GM12878 (cell line): ENCODE results near the gene AFF1. TPM values are rescaled to one million over a fixed set of nuclear protein-coding genes. Genes with fewer than 3 reads are reported as not detected.

ENCODE experiments used
- ATAC-seq: fragments of 200-7000 bp; cut with Tn5 transposase; 3 replicates; pipeline ENCODE4 v1.9.1; 2020; ENCODE audit warnings: mild to moderate bottlenecking, moderate library complexity
- BruUV-seq: library from RNA; stranded (reverse); fragments of 400-500 nt; replicated peaks from 2 replicates; lab custom pipeline; 2021; lab: Mats Ljungman, UMichigan
- CTCF ChIA-PET: fragments of 300-600 bp; sonication (Branson Sonifier 250); formaldehyde crosslinking; extraction: SDS; loops from one replicate; lab custom pipeline; 2021; ENCODE audit warnings: inconsistent platforms; lab: Yijun Ruan, JAX
- POLR2A ChIA-PET: fragments of 350-600 bp; formaldehyde crosslinking; extraction: SDS; loops from one replicate; lab custom pipeline; 2021; ENCODE audit warnings: inconsistent platforms; lab: Charles Lee
- RAD21 ChIA-PET: fragments of 300-600 bp; sonication (Branson Sonifier 250); formaldehyde crosslinking; loops from one replicate; lab custom pipeline; 2023; ENCODE audit warnings: antibody characterized with exemption; ENCODE audit not compliant: unreplicated experiment; lab: Charles Lee
- SMC1A ChIA-PET: fragments of 300-600 bp; sonication (Branson Sonifier 250); formaldehyde crosslinking; loops from one replicate; lab custom pipeline; 2023; ENCODE audit not compliant: unreplicated experiment, uncharacterized antibody; lab: Charles Lee
- DNase-seq: peaks from one replicate; pipeline ENCODE4 v3.0.0-alpha.2; 2011; ENCODE audit warnings: low read depth, low spot score
- FAIRE-seq: peaks from 3 replicates; lab custom pipeline; 2011; peaks lifted over from hg19 to GRCh38; lab: Jason Lieb, UNC
- H2AFZ ChIP-seq: 2 replicates; pipeline ENCODE4 v1.6.0; 2011; ENCODE audit warnings: low read depth, low read length, control low read depth; ENCODE audit not compliant: control insufficient read depth
- H3K27ac ChIP-seq: 2 replicates; pipeline ENCODE4 v1.5.1; 2011; ENCODE audit warnings: control low read depth; ENCODE audit not compliant: control insufficient read depth, insufficient read depth
- H3K27me3 ChIP-seq, 2 experiments: replicated peaks in 1 of 2; 2 replicates each; pipeline versions ENCODE4 v1.6.0 to v1.6.1; 2011; ENCODE audit warnings: low read length in 1 of 2; ENCODE audit not compliant: control insufficient read depth in 2 of 2, insufficient read depth in 2 of 2
- H3K36me3 ChIP-seq, 2 experiments: 2 replicates each; pipeline ENCODE4 v1.5.1; 2011; ENCODE audit warnings: low read length in 1 of 2; ENCODE audit not compliant: control insufficient read depth in 2 of 2, insufficient read depth in 2 of 2
- H3K4me1 ChIP-seq: 2 replicates; pipeline ENCODE4 v1.6.1; 2011; ENCODE audit warnings: mild to moderate bottlenecking, low read length, moderate library complexity, mixed read lengths; ENCODE audit not compliant: control insufficient read depth, insufficient read depth
- H3K4me2 ChIP-seq: 2 replicates; pipeline ENCODE4 v1.6.0; 2011; ENCODE audit warnings: control low read depth; ENCODE audit not compliant: control insufficient read depth, insufficient read depth
- H3K4me3 ChIP-seq: fragments of 200-600 bp; sonication (generic); 2 replicates; pipeline ENCODE4 v1.5.1; 2016
- H3K79me2 ChIP-seq: 2 replicates; pipeline ENCODE4 v1.6.0; 2011; ENCODE audit warnings: low read length; ENCODE audit not compliant: control insufficient read depth, insufficient read depth
- H3K9ac ChIP-seq: 2 replicates; pipeline ENCODE4 v1.8.0; 2011; ENCODE audit warnings: low read length, control low read depth, mixed read lengths; ENCODE audit not compliant: control insufficient read depth, insufficient read depth
- H3K9me3 ChIP-seq: replicated peaks from 3 replicates; pipeline ENCODE4 v1.5.1; 2011; ENCODE audit warnings: mild to moderate bottlenecking, low read length; ENCODE audit not compliant: control insufficient read depth, insufficient read depth
- H4K20me1 ChIP-seq: 2 replicates; pipeline ENCODE4 v1.6.0; 2011; ENCODE audit not compliant: control insufficient read depth, insufficient read depth
- CHD2 ChIP-seq: IDR thresholded peaks from 2 replicates; pipeline ENCODE4 v1.6.1; 2011; ENCODE audit warnings: low read depth, low read length, improper control_type of control experiment, borderline replicate concordance
- FOXM1 ChIP-seq: IDR thresholded peaks from 2 replicates; pipeline ENCODE4 v1.6.1; 2012; ENCODE audit warnings: low read depth, mild to moderate bottlenecking, inconsistent platforms, low read length, moderate library complexity
- KLF5 ChIP-seq: fragments of 450-650 bp; IDR thresholded peaks from 2 replicates; pipeline ENCODE4 v1.6.1; 2014; ENCODE audit warnings: mild to moderate bottlenecking; ENCODE audit not compliant: partially characterized antibody
- NFIC ChIP-seq: IDR thresholded peaks from 2 replicates; pipeline ENCODE4 v1.6.1; 2012; ENCODE audit warnings: low read depth, mild to moderate bottlenecking, inconsistent platforms, low read length, moderate library complexity
- NFXL1 ChIP-seq: fragments of 450-650 bp; IDR thresholded peaks from 2 replicates; pipeline ENCODE4 v1.6.1; 2017; ENCODE audit warnings: antibody characterized with exemption, mild to moderate bottlenecking, borderline replicate concordance
- NFYA ChIP-seq: IDR thresholded peaks from 2 replicates; pipeline ENCODE4 v1.6.1; 2011; ENCODE audit warnings: low read depth, mild to moderate bottlenecking, low read length, improper control_type of control experiment, borderline replicate concordance
- POU2F2 ChIP-seq: IDR thresholded peaks from 3 replicates; pipeline ENCODE4 v1.6.1; 2011; ENCODE audit warnings: low read depth, mild to moderate bottlenecking, low read length, borderline replicate concordance
- RB1 ChIP-seq: fragments of 450-650 bp; formaldehyde crosslinking; IDR thresholded peaks from 2 replicates; pipeline ENCODE4 v1.6.1; 2017; ENCODE audit warnings: mild to moderate bottlenecking, borderline replicate concordance
- SMC3 ChIP-seq: IDR thresholded peaks from 2 replicates; pipeline ENCODE4 v1.6.1; 2011; ENCODE audit warnings: low read length, improper control_type of control experiment, borderline replicate concordance
- STAT3 ChIP-seq: IDR thresholded peaks from 2 replicates; pipeline ENCODE4 v1.6.1; 2011; ENCODE audit warnings: low read depth, low read length, improper control_type of control experiment
- TCF7 ChIP-seq: IDR thresholded peaks from 2 replicates; pipeline ENCODE4 v1.6.1; 2014; ENCODE audit warnings: antibody characterized with exemption, borderline replicate concordance
- ZNF24 ChIP-seq: fragments of 450-650 bp; IDR thresholded peaks from 2 replicates; pipeline ENCODE4 v1.6.1; 2017; ENCODE audit warnings: antibody characterized with exemption, mild to moderate bottlenecking
- ZNF384 ChIP-seq: IDR thresholded peaks from 2 replicates; pipeline ENCODE4 v1.6.1; 2012; ENCODE audit warnings: low read depth, mild to moderate bottlenecking, low read length, improper control_type of control experiment, borderline replicate concordance
- WGBS: methylation state at CpG from one replicate; pipeline ENCODE4 v1.1.6; 2016; ENCODE audit warnings: low lambda C conversion rate; ENCODE audit not compliant: insufficient replicate concordance, insufficient coverage; ENCODE audit errors: missing lambda C conversion rate; 5-methylcytosine and 5-hydroxymethylcytosine counted together
- in situ Hi-C: fragments of 300-500 bp; cut with MboI; formaldehyde crosslinking; loops from 9 replicates; pipeline ENCODE4 v1.14.3; 2018; ENCODE audit warnings: mixed read lengths
- intact Hi-C: fragments of 100-400 bp; cut with micrococcal nuclease; formaldehyde crosslinking; loops from one replicate; pipeline ENCODE4 v1.14.2; 2022; ENCODE audit not compliant: unreplicated experiment
- polyA plus RNA-seq, 11 experiments: library from polyadenylated mRNA; depleted of rRNA in 4 of 11; unstranded in 6 of 11; stranded (reverse) in 5 of 11; fragments of >200 nt; fragmentation: Nextera tagmentation in 4 of 11; fragmentation: Illumina TruSeq in 1 of 11; extraction: Ambion mirVana in 4 of 11; extraction: Trizol in 1 of 11; gene quantifications; 1 replicate in 1 of 11; 2 replicates in 10 of 11; pipeline versions ENCODE4 v1.2.1 to v1.2.3, GENCODE V29; 2011 to 2016; ENCODE audit warnings: inconsistent platforms in 2 of 11, missing spikeins in 2 of 11, low read depth in 1 of 11
- total RNA-seq, 4 experiments: library from RNA; depleted of rRNA in 3 of 4; stranded (reverse); fragments of >200 nt in 3 of 4; fragmentation: Illumina TruSeq in 1 of 4; extraction: Trizol in 1 of 4; gene quantifications; 2 replicates each; pipeline versions ENCODE4 v1.2.1 to v1.2.3, GENCODE V29; 2013 to 2021
- TF ChIP-seq, protein P1 (sequence below): fragments of 450-650 bp; IDR thresholded peaks from 2 replicates; pipeline ENCODE4 v1.6.1; 2018; ENCODE audit warnings: borderline replicate concordance, mild to moderate bottlenecking; ENCODE audit not compliant: partially characterized antibody
- TF ChIP-seq, protein P2 (sequence below): fragments of 150-350 bp; IDR thresholded peaks from 2 replicates; pipeline ENCODE4 v1.6.1; 2014; ENCODE audit warnings: mild to moderate bottlenecking, low read depth, low read length

The AFF1 gene
- total and polyA plus RNA-seq, 10 of the 15 experiments (the other 5 are each of a cell fraction or from before 2014, with no cell fraction given), result 3.5 to 56.1 (median 21.5) TPM

DNA sequence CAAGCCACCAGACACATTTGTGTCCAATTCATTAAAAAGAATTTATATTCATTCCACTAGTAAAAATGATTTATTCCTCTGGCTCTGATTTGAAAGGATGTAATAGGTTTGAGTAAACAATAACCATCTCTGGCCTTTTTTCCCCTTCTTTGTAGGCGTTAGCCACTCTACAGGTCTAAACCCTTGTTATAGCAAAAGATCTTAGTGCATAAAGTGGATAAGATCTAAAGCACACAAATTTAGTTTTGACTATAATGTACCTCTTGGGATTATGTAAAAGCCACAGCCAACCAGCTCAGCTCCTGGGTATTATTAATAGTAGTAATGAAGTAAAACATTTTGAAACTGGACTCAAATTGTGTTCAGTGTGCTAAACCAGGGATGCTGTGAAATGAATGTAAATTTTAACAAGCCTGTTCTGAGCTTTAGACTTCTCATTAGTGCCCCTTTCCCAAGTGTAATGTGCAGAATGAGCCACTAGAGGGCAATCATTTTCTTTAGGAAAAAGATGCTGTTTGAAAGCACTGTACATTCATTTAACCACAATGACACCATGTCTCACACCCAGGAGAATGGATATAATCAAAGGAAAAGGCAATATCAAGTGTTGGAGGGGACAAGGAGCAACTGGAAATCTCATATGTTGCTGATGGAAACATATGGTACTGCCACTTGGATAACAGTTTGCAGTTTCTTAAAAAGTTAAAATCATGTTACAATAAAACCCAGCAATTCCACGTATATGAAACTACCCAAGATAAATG is 215.9 kb downstream of the AFF1 start (continued):
- TF ChIP-seq STAT3 (peak; percentile 69; the same call in 1 of the 2 replicates), SMC3 (peak; percentile 86), TCF7 (no peak)

DNA sequence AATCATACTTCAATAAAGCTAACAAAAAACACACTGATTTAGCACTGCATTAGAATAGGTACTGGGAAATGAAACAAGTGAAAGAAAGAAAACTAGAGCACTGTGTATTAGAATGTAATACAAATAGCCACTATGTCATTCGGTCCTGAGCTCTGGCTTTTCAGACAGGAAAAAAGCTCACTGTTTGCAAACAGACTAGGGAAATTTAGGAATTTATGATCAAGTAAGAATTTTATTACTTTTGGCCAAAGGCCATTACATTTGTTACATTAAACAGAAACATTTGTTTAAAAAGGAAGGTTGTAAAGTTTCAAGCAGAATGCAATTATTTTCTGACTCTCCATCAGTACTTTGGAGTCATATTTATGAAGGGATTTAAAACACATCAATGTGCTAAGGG is 216.9 kb downstream of the AFF1 start:
- FAIRE-seq, result no peak
- intact Hi-C loops (loop anchor here (2.0 kb wide), 1 partner anchor 313 kb away; no protein-coding TSS in a partner anchor), in situ Hi-C loops (loop anchor here (25.0 kb wide), 1 partner anchor 686 kb away; the partner anchor contains the start of gene MEPE)
- Histone ChIP-seq H2AFZ (no peak overlapping the region), H3K36me3 (no peaks in the 10 kb centered on the region), H4K20me1 (no peaks in the 10 kb centered on the region), H3K27ac (no peak overlapping the region), H3K4me2 (no peak overlapping the region), H3K9me3 (no peaks in the 10 kb centered on the region), H3K4me3 (no peak overlapping the region), H3K27me3 (no peaks in the 10 kb centered on the region), H3K4me1 (no peaks in the 10 kb centered on the region), H3K9ac (no peak overlapping the region), H3K79me2 (no peaks in the 10 kb centered on the region)
- TF ChIP-seq POU2F2 (no peak), FOXM1 (no peak), SMC3 (no peak), NFIC (no peak), ZNF24 (no peak), KLF5 (no peak), ZNF384 (no peak), NFYA (no peak), NFXL1 (no peak), RB1 (no peak), CHD2 (no peak)
- TF ChIP-seq, protein P1, sequence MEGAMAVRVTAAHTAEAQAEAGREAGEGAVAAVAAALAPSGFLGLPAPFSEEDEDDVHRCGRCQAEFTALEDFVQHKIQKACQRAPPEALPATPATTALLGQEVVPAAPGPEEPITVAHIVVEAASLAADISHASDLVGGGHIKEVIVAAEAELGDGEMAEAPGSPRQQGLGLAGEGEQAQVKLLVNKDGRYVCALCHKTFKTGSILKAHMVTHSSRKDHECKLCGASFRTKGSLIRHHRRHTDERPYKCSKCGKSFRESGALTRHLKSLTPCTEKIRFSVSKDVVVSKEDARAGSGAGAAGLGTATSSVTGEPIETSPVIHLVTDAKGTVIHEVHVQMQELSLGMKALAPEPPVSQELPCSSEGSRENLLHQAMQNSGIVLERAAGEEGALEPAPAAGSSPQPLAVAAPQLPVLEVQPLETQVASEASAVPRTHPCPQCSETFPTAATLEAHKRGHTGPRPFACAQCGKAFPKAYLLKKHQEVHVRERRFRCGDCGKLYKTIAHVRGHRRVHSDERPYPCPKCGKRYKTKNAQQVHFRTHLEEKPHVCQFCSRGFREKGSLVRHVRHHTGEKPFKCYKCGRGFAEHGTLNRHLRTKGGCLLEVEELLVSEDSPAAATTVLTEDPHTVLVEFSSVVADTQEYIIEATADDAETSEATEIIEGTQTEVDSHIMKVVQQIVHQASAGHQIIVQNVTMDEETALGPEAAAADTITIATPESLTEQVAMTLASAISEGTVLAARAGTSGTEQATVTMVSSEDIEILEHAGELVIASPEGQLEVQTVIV, result no peak
- TF ChIP-seq, protein P2, sequence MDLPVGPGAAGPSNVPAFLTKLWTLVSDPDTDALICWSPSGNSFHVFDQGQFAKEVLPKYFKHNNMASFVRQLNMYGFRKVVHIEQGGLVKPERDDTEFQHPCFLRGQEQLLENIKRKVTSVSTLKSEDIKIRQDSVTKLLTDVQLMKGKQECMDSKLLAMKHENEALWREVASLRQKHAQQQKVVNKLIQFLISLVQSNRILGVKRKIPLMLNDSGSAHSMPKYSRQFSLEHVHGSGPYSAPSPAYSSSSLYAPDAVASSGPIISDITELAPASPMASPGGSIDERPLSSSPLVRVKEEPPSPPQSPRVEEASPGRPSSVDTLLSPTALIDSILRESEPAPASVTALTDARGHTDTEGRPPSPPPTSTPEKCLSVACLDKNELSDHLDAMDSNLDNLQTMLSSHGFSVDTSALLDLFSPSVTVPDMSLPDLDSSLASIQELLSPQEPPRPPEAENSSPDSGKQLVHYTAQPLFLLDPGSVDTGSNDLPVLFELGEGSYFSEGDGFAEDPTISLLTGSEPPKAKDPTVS, result no peak
- 96% methylated on average over 1 of the region's 1 CpG for WGBS
- ChIA-PET POLR2A (interaction anchor here (1.2 to 1.7 kb wide), 3 partner anchors 66 to 231 kb away, joined by 3 to 4 read pairs (median 3); no protein-coding TSS in a partner anchor), RAD21 (interaction anchor here (1.2 to 4.0 kb wide), 4 partner anchors 58 to 313 kb away, joined by 3 to 61 read pairs (median 22); no protein-coding TSS in a partner anchor), SMC1A (interaction anchor here (1.0 to 4.7 kb wide), 12 partner anchors 18 to 313 kb away, joined by 3 to 79 read pairs (median 12); partner anchors contain the start of genes HSD17B11 and KLHL8), CTCF (interaction anchor here (0.6 to 5.2 kb wide), 23 partner anchors 11 to 317 kb away, joined by 3 to 130 read pairs (median 10); no protein-coding TSS in a partner anchor)
- no TSS peak for BruUV-seq
- no peak for ATAC-seq
- no peak for DNase-seq
